Vagina (tissue), 2 donors: ENCODE measurements around the gene CRY1. TPM values are rescaled to one million over a fixed set of nuclear protein-coding genes. Genes with fewer than 3 reads are reported as not detected.

Experiments used
- DNase-seq, 2 donors: peaks; one replicate each; pipeline ENCODE4 v3.0.0-alpha.2; 2017; ENCODE audit errors: extremely low spot score in 2 of 2
- H3K27ac ChIP-seq: fragments of 200-600 bp; sonication (generic); one replicate; pipeline ENCODE4 v1.5.1; 2019
- H3K27me3 ChIP-seq: fragments of 200-600 bp; sonication (generic); one replicate; pipeline ENCODE4 v1.5.1; 2019
- H3K36me3 ChIP-seq, 2 donors: fragments of 200-600 bp; sonication (generic); one replicate each; pipeline ENCODE4 v1.5.1; 2017 to 2019
- H3K4me1 ChIP-seq: fragments of 200-600 bp; sonication (generic); one replicate; pipeline ENCODE4 v1.5.1; 2019
- H3K4me3 ChIP-seq, 2 donors: fragments of 200-600 bp; sonication (generic); 1 replicate in 1 of 2; 2 replicates in 1 of 2; pipeline ENCODE4 v1.5.1; 2016 to 2019
- H3K9me3 ChIP-seq: fragments of 200-600 bp; sonication (generic); one replicate; pipeline ENCODE4 v1.5.1; 2019
- CTCF ChIP-seq, 3 experiments: fragments of 450-650 bp in 2 of 3; fragments of 200-600 bp in 1 of 3; sonication (generic) in 1 of 3; IDR thresholded peaks; one replicate each; pipeline ENCODE4 v1.5.1; 2017 to 2019; ENCODE audit warnings: antibody characterized with exemption in 3 of 3, mild to moderate bottlenecking in 2 of 3, moderate library complexity in 2 of 3
- POLR2A ChIP-seq, 2 donors: fragments of 450-650 bp; IDR thresholded peaks; one replicate each; pipeline ENCODE4 v1.6.1; 2017; ENCODE audit warnings: antibody characterized with exemption in 2 of 2, mild to moderate bottlenecking in 2 of 2, moderate library complexity in 2 of 2
- POLR2AphosphoS5 ChIP-seq, 2 donors: sonication (generic); formaldehyde crosslinking; IDR thresholded peaks; one replicate each; pipeline ENCODE4 v1.9.0; 2017; ENCODE audit warnings: antibody characterized with exemption in 2 of 2, mild to moderate bottlenecking in 2 of 2, low read depth in 1 of 2; ENCODE audit not compliant: insufficient read depth in 1 of 2
- intact Hi-C: fragments of 100-400 bp; cut with DNase I; formaldehyde crosslinking; loops from one replicate; pipeline ENCODE4 v1.15.1; 2023
- total RNA-seq: library from RNA; depleted of rRNA; stranded (reverse); fragments of >200 nt; gene quantifications from one replicate; pipeline ENCODE4 v1.2.3, GENCODE V29; 2016

The CRY1 gene
- total RNA-seq, 1 donor from 2014 or later: 18.7 TPM

- no peak for DNase-seq
- TF ChIP-seq POLR2A (IDR thresholded peaks at IDR 0.05): no peak
- no peak for TF ChIP-seq POLR2AphosphoS5 (IDR thresholded peaks at IDR 0.05; ENCODE audit: insufficient read depth in 1 of 2, low read depth in 1 of 2)
- TF ChIP-seq CTCF (IDR thresholded peaks at IDR 0.05): no peak
- no peaks in the 10 kb centered on the region for H3K4me1 ChIP-seq
- no peaks in the 10 kb centered on the region for H3K36me3 ChIP-seq
- intact Hi-C loops: loop anchor here (10.0 kb wide), 1 partner anchor 723 kb away; no protein-coding TSS in a partner anchor
- no peaks in the 10 kb centered on the region for H3K27me3 ChIP-seq
- no peak overlapping the region for H3K4me3 ChIP-seq
- H3K9me3 ChIP-seq: no peaks in the 10 kb centered on the region
- no peak overlapping the region for H3K27ac ChIP-seq
Observed at GRCh38 chr12:107107381-107107780, 14.0 kb upstream of the CRY1 start.

GRCh38 chr12:107106241-107107025 is 13.1 kb upstream of the CRY1 start:
- intact Hi-C loops: loop anchor here (10.0 kb wide), 1 partner anchor 722 kb away; no protein-coding TSS in a partner anchor
- Histone ChIP-seq H3K4me3 (no peak overlapping the region), H3K27me3 (no peaks in the 10 kb centered on the region), H3K27ac (no peak overlapping the region), H3K4me1 (no peaks in the 10 kb centered on the region), H3K36me3 (no peaks in the 10 kb centered on the region), H3K9me3 (no peaks in the 10 kb centered on the region)
- DNase-seq: no peak
- TF ChIP-seq CTCF (IDR thresholded peaks at IDR 0.05) (no peak), POLR2A (IDR thresholded peaks at IDR 0.05) (no peak), POLR2AphosphoS5 (IDR thresholded peaks at IDR 0.05; ENCODE audit: insufficient read depth in 1 of 2, low read depth in 1 of 2) (no peak)

GRCh38 chr12:107105410-107105703 is 12.0 kb upstream of the CRY1 start:
- H3K27me3 ChIP-seq: no peaks in the 10 kb centered on the region
- H3K36me3 ChIP-seq: no peaks in the 10 kb centered on the region
- intact Hi-C loops: loop anchor here (10.0 kb wide), 1 partner anchor 721 kb away; no protein-coding TSS in a partner anchor
- DNase-seq: no peak
- no peak overlapping the region for H3K4me3 ChIP-seq
- TF ChIP-seq POLR2A (IDR thresholded peaks at IDR 0.05) (no peak), POLR2AphosphoS5 (IDR thresholded peaks at IDR 0.05; ENCODE audit: insufficient read depth in 1 of 2, low read depth in 1 of 2) (no peak), CTCF (IDR thresholded peaks at IDR 0.05) (no peak)
- no peaks in the 10 kb centered on the region for H3K4me1 ChIP-seq
- H3K27ac ChIP-seq: no peak overlapping the region
- H3K9me3 ChIP-seq: no peaks in the 10 kb centered on the region

- Histone ChIP-seq H3K4me3 (no peak overlapping the region), H3K27ac (no peak overlapping the region), H3K27me3 (no peaks in the 10 kb centered on the region), H3K4me1 (no peaks in the 10 kb centered on the region), H3K9me3 (no peaks in the 10 kb centered on the region), H3K36me3 (no peaks in the 10 kb centered on the region)
- no peak for TF ChIP-seq POLR2AphosphoS5 (IDR thresholded peaks at IDR 0.05; ENCODE audit: insufficient read depth in 1 of 2, low read depth in 1 of 2)
- no peak for TF ChIP-seq CTCF (IDR thresholded peaks at IDR 0.05)
- no peak for TF ChIP-seq POLR2A (IDR thresholded peaks at IDR 0.05)
- no peak for DNase-seq
- intact Hi-C loops: loop anchor here (10.0 kb wide), 1 partner anchor 719 kb away; no protein-coding TSS in a partner anchor
Observed at GRCh38 chr12:107103516-107103915, 10.2 kb upstream of the CRY1 start.

GRCh38 chr12:107103097-107103496 is 9.7 kb upstream of the CRY1 start:
- intact Hi-C loops: loop anchor here (10.0 kb wide), 1 partner anchor 718 kb away; no protein-coding TSS in a partner anchor
- Histone ChIP-seq H3K4me3 (no peak overlapping the region), H3K4me1 (no peaks in the 10 kb centered on the region), H3K27me3 (no peaks in the 10 kb centered on the region), H3K27ac (no peak overlapping the region), H3K9me3 (no peaks in the 10 kb centered on the region), H3K36me3 (no peaks in the 10 kb centered on the region)
- DNase-seq: no peak
- TF ChIP-seq POLR2A (IDR thresholded peaks at IDR 0.05) (no peak), POLR2AphosphoS5 (IDR thresholded peaks at IDR 0.05; ENCODE audit: insufficient read depth in 1 of 2, low read depth in 1 of 2) (no peak), CTCF (IDR thresholded peaks at IDR 0.05) (no peak)
